K562 (cell line): ENCODE results near the gene GPR50. TPM values are rescaled to one million over a fixed set of nuclear protein-coding genes. Genes with fewer than 3 reads are reported as not detected.

Experiments used
- ATAC-seq: fragments of 200-7000 bp; cut with Tn5 transposase; 3 replicates; pipeline ENCODE4 v1.9.1; 2020; ENCODE audit warnings: moderate library complexity
- BruUV-seq: library from RNA; stranded (reverse); fragments of 400-500 nt; replicated peaks from 2 replicates; lab custom pipeline; 2021; lab: Mats Ljungman, UMichigan
- CTCF ChIA-PET: fragments of 300-600 bp; formaldehyde crosslinking; extraction: SDS; loops from one replicate; lab custom pipeline; 2021; ENCODE audit warnings: low intra/inter-chr PET ratio; lab: Yijun Ruan, JAX
- POLR2A ChIA-PET: fragments of 300-600, 350-650 bp; sonication (Branson Sonifier 250); formaldehyde crosslinking; extraction: SDS; loops from one replicate; lab custom pipeline; 2021; ENCODE audit warnings: antibody characterized with exemption, inconsistent platforms; lab: Yijun Ruan, JAX
- DNase-seq, 4 experiments: peaks; one replicate each; pipeline versions ENCODE4 v3.0.0 to v3.0.0-alpha.2; 2011 to 2018; ENCODE audit warnings: low spot score in 3 of 4, mixed read lengths in 3 of 4; ENCODE audit errors: extremely low read depth in 1 of 4
- FAIRE-seq: peaks from 2 replicates; lab custom pipeline; 2011; peaks lifted over from hg19 to GRCh38; lab: Jason Lieb, UNC
- H2AFZ ChIP-seq: 2 replicates; pipeline ENCODE4 v1.6.0; 2011; ENCODE audit warnings: low read depth, low read length, control low read depth, inconsistent platforms
- H3K27ac ChIP-seq: fragments of 200-600 bp; 3 replicates; pipeline ENCODE4 v1.8.0; 2011; ENCODE audit warnings: low read depth, mild to moderate bottlenecking, control low read depth, inconsistent platforms, low read length, moderate library complexity, mixed read lengths; ENCODE audit errors: extremely low read depth
- H3K27me3 ChIP-seq, 2 experiments: fragments of 300-600 bp in 1 of 2; 2 replicates in 1 of 2; 3 replicates in 1 of 2; pipeline versions ENCODE4 v1.6.0 to v1.8.0; 2011; ENCODE audit warnings: inconsistent platforms in 2 of 2, low read length in 2 of 2, mild to moderate bottlenecking in 1 of 2, mixed read lengths in 1 of 2, moderate library complexity in 1 of 2; ENCODE audit not compliant: control insufficient read depth in 2 of 2, insufficient read depth in 2 of 2
- H3K36me3 ChIP-seq: fragments of 300-600 bp; 3 replicates; pipeline ENCODE4 v1.8.0; 2011; ENCODE audit warnings: mild to moderate bottlenecking, low read length, inconsistent platforms; ENCODE audit not compliant: control insufficient read depth, insufficient read depth
- H3K4me1 ChIP-seq, 2 experiments: fragments of 200-600 bp in 1 of 2; replicated peaks in 1 of 2; 2 replicates in 1 of 2; 3 replicates in 1 of 2; pipeline versions ENCODE4 v1.5.1 to v1.8.0; 2011; ENCODE audit warnings: inconsistent platforms in 2 of 2, low read length in 2 of 2, mild to moderate bottlenecking in 1 of 2, mixed read lengths in 1 of 2, moderate library complexity in 1 of 2; ENCODE audit not compliant: control insufficient read depth in 2 of 2, insufficient read depth in 2 of 2
- H3K4me2 ChIP-seq: 2 replicates; pipeline ENCODE4 v1.6.1; 2011; ENCODE audit warnings: low read length, control low read depth, inconsistent platforms, mixed read lengths; ENCODE audit not compliant: insufficient read depth
- H3K4me3 ChIP-seq: fragments of 200-600 bp; sonication (generic), shearing (Covaris generic); 2 replicates; pipeline ENCODE4 v1.5.1; 2016; ENCODE audit warnings: control low read depth, inconsistent platforms
- H3K79me2 ChIP-seq: fragments of 200-600 bp; 3 replicates; pipeline ENCODE4 v1.8.0; 2011; ENCODE audit warnings: low read length, inconsistent platforms; ENCODE audit not compliant: control insufficient read depth, insufficient read depth
- H3K9ac ChIP-seq, 2 experiments: 2 replicates each; pipeline versions ENCODE4 v1.6.0 to v1.6.1; 2011; ENCODE audit warnings: low read depth in 2 of 2, low read length in 2 of 2, control low read depth in 1 of 2, inconsistent platforms in 1 of 2, mild to moderate bottlenecking in 1 of 2, mixed read lengths in 1 of 2; ENCODE audit not compliant: insufficient read depth in 1 of 2
- H3K9me1 ChIP-seq: one replicate; pipeline ENCODE4 v1.6.0; 2011; ENCODE audit warnings: inconsistent platforms, mild to moderate bottlenecking, low read length, moderate library complexity; ENCODE audit not compliant: control insufficient read depth, insufficient read depth
- H3K9me3 ChIP-seq: replicated peaks from 2 replicates; pipeline ENCODE4 v1.5.1; 2011; ENCODE audit warnings: low read depth, low read length, inconsistent platforms; ENCODE audit not compliant: control insufficient read depth, insufficient read depth
- H4K20me1 ChIP-seq: replicated peaks from 2 replicates; pipeline ENCODE4 v1.6.1; 2011; ENCODE audit warnings: low read length, inconsistent platforms, mixed read lengths; ENCODE audit not compliant: control insufficient read depth, insufficient read depth
- BACH1 ChIP-seq: fragments of 200-800 bp; sonication (Bioruptor generic); IDR thresholded peaks from 2 replicates; pipeline ENCODE4 v1.6.1; 2016; ENCODE audit warnings: missing genetic modification characterization, missing compliant biosample characterization
- EWSR1 ChIP-seq: fragments of 450-650 bp; IDR thresholded peaks from 2 replicates; pipeline ENCODE4 v1.6.1; 2018; ENCODE audit warnings: borderline replicate concordance, mild to moderate bottlenecking, low read depth, moderate library complexity; ENCODE audit not compliant: partially characterized antibody
- TAL1 ChIP-seq: fragments of 450-650 bp; IDR thresholded peaks from 2 replicates; pipeline ENCODE4 v1.6.1; 2016; ENCODE audit warnings: mild to moderate bottlenecking
- TCFL5 ChIP-seq: fragments of 250-450 bp; sonication (Bioruptor Pico); conservative IDR thresholded peaks from 2 replicates; pipeline ENCODE4 v1.6.1; 2021; ENCODE audit warnings: mild to moderate bottlenecking, moderate library complexity, matching md5 sums
- ZC3H8 ChIP-seq: fragments of 450-650 bp; IDR thresholded peaks from 2 replicates; pipeline ENCODE4 v1.6.1; 2017
- ZNF282 ChIP-seq: sonication (generic); formaldehyde crosslinking; IDR thresholded peaks from 2 replicates; pipeline ENCODE4 v1.8.1; 2023; ENCODE audit warnings: missing genetic modification reagents
- ZNF316 ChIP-seq: fragments of 450-650 bp; IDR thresholded peaks from 2 replicates; pipeline ENCODE4 v1.6.1; 2016
- WGBS: fragments of 100-300 bp; shearing (Covaris generic); methylation state at CpG from one replicate; pipeline ENCODE4 v1.1.6; 2016; ENCODE audit warnings: low coverage, mixed read lengths; ENCODE audit not compliant: insufficient coverage; ENCODE audit errors: missing lambda C conversion rate; 5-methylcytosine and 5-hydroxymethylcytosine counted together
- in situ Hi-C: fragments of 300-500 bp; cut with MboI; formaldehyde crosslinking; loops from 4 replicates; pipeline ENCODE4 v1.15.0; 2018; ENCODE audit warnings: inconsistent platforms, mixed read lengths
- intact Hi-C: fragments of 100-400 bp; cut with micrococcal nuclease; formaldehyde crosslinking; loops from 2 replicates; pipeline ENCODE4 v1.14.2; 2022
- polyA plus RNA-seq, 8 experiments: library from polyadenylated mRNA; depleted of rRNA in 4 of 8; stranded (reverse) in 5 of 8; unstranded in 3 of 8; fragments of >200 nt; fragmentation: Nextera tagmentation in 2 of 8; fragmentation: Illumina TruSeq in 1 of 8; extraction: Ambion mirVana in 2 of 8; extraction: Trizol in 1 of 8; gene quantifications; 2 replicates each; pipeline versions ENCODE4 v1.2.1 to v1.2.3, GENCODE V29; 2011 to 2014; ENCODE audit warnings: inconsistent platforms in 1 of 8, missing spikeins in 1 of 8
- total RNA-seq, 7 experiments: library from RNA; depleted of rRNA in 6 of 7; stranded (reverse); fragments of >200 nt in 6 of 7; fragmentation: Illumina TruSeq in 2 of 7; extraction: Trizol in 2 of 7; gene quantifications; 2 replicates each; pipeline versions ENCODE4 v1.2.1 to v1.2.3, GENCODE V29; 2011 to 2021; ENCODE audit warnings: low replicate concordance in 1 of 7
- TF ChIP-seq, protein P1 (sequence below), 2 experiments: fragments of 450-650 bp; IDR thresholded peaks; 2 replicates each; pipeline ENCODE4 v1.6.1; 2018; ENCODE audit warnings: mild to moderate bottlenecking in 2 of 2, low read depth in 1 of 2; ENCODE audit not compliant: partially characterized antibody in 2 of 2

GPR50 gene
- total and polyA plus RNA-seq, 9 of the 15 experiments (the other 6 are each of a cell fraction or from before 2014, with no cell fraction given): 0.03 TPM; not detected in 8

GRCh38 chrX:151181088-151181487 lies 4.7 kb downstream of the GPR50 start (continued):
- TF ChIP-seq, protein P1, sequence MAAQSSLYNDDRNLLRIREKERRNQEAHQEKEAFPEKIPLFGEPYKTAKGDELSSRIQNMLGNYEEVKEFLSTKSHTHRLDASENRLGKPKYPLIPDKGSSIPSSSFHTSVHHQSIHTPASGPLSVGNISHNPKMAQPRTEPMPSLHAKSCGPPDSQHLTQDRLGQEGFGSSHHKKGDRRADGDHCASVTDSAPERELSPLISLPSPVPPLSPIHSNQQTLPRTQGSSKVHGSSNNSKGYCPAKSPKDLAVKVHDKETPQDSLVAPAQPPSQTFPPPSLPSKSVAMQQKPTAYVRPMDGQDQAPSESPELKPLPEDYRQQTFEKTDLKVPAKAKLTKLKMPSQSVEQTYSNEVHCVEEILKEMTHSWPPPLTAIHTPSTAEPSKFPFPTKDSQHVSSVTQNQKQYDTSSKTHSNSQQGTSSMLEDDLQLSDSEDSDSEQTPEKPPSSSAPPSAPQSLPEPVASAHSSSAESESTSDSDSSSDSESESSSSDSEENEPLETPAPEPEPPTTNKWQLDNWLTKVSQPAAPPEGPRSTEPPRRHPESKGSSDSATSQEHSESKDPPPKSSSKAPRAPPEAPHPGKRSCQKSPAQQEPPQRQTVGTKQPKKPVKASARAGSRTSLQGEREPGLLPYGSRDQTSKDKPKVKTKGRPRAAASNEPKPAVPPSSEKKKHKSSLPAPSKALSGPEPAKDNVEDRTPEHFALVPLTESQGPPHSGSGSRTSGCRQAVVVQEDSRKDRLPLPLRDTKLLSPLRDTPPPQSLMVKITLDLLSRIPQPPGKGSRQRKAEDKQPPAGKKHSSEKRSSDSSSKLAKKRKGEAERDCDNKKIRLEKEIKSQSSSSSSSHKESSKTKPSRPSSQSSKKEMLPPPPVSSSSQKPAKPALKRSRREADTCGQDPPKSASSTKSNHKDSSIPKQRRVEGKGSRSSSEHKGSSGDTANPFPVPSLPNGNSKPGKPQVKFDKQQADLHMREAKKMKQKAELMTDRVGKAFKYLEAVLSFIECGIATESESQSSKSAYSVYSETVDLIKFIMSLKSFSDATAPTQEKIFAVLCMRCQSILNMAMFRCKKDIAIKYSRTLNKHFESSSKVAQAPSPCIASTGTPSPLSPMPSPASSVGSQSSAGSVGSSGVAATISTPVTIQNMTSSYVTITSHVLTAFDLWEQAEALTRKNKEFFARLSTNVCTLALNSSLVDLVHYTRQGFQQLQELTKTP (IDR thresholded peaks at IDR 0.05; ENCODE audit: low read depth in 1 of 2, partially characterized antibody in 2 of 2): no peak
- TF ChIP-seq, all 486 proteins: peak for 0

GRCh38 chrX:151183233-151183753 lies 6.9 kb downstream of the GPR50 start:
- DNase-seq (no peak), ATAC-seq (no peak), FAIRE-seq (no peak)
- Histone ChIP-seq H2AFZ (no peak overlapping the region), H3K36me3 (no peaks in the 10 kb centered on the region), H4K20me1 (no peaks in the 10 kb centered on the region), H3K9me1 (no peaks in the 10 kb centered on the region), H3K4me1 (no peaks in the 10 kb centered on the region), H3K27ac (no peak overlapping the region), H3K4me2 (no peak overlapping the region), H3K9me3 (no peaks in the 10 kb centered on the region), H3K4me3 (no peak overlapping the region), H3K79me2 (no peaks in the 10 kb centered on the region), H3K27me3 (peaks cover 0 to 29% of the 10 kb centered on the region in 2 experiments; a peak in 4 of 5 replicates), H3K9ac (no peak overlapping the region)
- in situ Hi-C loops (no loop called here), intact Hi-C loops (no loop called here)
- ChIA-PET POLR2A (interaction anchor here (0.6 kb wide), 1 partner anchor 412 kb away, joined by 4 read pairs; no protein-coding TSS in a partner anchor), CTCF (no interaction called here)
- no TSS peak for BruUV-seq
- TF ChIP-seq EWSR1 (no peak), ZC3H8 (no peak), TCFL5 (CRISPR knock-in tag) (no peak), BACH1 (tag) (no peak), ZNF316 (0 out of 2 replicates have a peak, but pooled peaks have one; percentile 21), TAL1 (no peak), ZNF282 (no peak)
- 4% methylated on average over 6 of the region's 6 CpGs for WGBS
